Stimulated activated CD8-positive, alpha-beta memory T cell treated with anti-CD3 and anti-CD28 coated beads, Interleukin-2, amount 100 ng/mL, for 1 hour (primary cell): ENCODE data around the gene KAZALD1.
"Not testable (repeated sequence)": the region's sequence is repeated elsewhere in the genome, so short reads cannot be mapped to it uniquely, and the experiment has no call there.

Experiments used
- DNase-seq, 2 donors: peaks; one replicate each; pipeline ENCODE4 v3.0.0-alpha.2; 2020; ENCODE audit warnings: low read depth in 2 of 2

Gene KAZALD1

GRCh38 chr10:101030496-101031127, 31.2 kb upstream of the KAZALD1 start:
- no peak for DNase-seq

GRCh38 chr10:101031128-101031795, 30.5 kb upstream of the KAZALD1 start, which contains the start of the genes PDZD7 and SFXN3:
PDZD7 (minus strand) TSS chr10:101031129; CDS start chr10:101030219, 910 bp downstream.
SFXN3 (plus strand) TSS chr10:101031234; CDS start chr10:101034695, 3,461 bp downstream.
- peak; percentile 89 to 95 for DNase-seq

DNA sequence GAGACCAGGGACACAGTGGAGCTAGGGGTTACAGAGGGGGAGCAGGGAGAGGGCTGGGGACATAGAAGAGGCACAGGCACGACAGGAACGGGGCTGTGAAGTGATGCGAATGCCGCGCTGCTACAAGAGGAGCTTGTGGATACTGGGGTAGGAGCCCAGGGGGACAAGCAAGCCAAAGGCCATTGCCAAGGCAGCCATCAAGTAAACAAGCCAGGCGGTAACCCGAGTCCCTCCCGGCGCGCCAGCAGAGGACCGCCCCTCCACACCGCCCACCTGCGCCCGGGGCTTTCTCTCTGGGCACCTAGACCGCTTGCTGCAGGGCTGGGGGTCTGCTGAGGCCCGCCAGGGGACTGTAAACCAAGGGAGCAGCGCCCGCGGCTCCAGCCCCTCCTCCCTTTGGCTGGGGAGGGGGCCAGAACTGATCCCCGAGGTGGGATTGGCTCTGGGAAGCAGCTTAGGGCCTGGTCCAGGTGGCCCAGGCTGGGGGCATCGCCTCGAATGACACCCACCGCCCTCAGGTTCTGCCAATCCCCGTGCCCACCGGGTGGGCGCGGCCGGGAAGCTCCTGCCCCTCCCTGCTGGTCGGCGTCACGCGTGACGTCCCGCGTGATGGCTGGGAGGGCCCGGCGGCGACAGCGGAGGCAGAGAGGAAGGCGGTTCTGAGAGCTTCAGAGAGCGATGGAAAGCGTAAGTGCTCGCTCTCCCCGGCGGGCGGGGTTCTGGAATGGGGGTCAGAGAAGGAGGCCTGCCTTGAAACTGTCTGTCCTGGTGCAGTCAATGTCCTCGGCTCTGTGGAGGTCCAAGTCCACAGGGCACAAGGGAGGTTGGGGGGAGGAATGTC, 29.8 kb upstream of the KAZALD1 start:
- peak; percentile 52 to 65 for DNase-seq

GRCh38 chr10:101032637-101033224, 29.1 kb upstream of the KAZALD1 start:
- DNase-seq: peak; percentile 39 to 45

GRCh38 chr10:101033276-101033675, 28.5 kb upstream of the KAZALD1 start:
- no peak for DNase-seq

- DNase-seq: not testable (repeated sequence)
Observed at GRCh38 chr10:101034404-101034803, 27.4 kb upstream of the KAZALD1 start.

DNA sequence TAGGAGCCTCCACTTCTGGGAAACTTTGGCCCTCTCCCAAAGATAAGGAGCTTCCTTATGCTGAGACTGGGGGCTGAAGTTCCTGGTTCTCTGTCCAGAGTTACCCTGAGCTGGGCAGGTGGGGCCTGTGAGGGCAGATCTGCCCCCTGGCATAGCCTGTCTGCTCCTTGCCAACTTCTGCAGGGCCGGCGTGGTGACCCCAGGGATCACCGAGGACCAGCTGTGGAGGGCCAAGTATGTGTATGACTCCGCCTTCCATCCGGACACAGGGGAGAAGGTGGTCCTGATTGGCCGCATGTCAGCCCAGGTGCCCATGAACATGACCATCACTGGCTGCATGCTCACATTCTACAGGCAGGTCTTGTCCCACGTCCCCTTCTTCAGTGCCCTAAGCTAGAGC, 26.5 kb upstream of the KAZALD1 start:
- DNase-seq: no peak

GRCh38 chr10:101035916-101036702, 25.7 kb upstream of the KAZALD1 start:
- DNase-seq: no peak

DNA sequence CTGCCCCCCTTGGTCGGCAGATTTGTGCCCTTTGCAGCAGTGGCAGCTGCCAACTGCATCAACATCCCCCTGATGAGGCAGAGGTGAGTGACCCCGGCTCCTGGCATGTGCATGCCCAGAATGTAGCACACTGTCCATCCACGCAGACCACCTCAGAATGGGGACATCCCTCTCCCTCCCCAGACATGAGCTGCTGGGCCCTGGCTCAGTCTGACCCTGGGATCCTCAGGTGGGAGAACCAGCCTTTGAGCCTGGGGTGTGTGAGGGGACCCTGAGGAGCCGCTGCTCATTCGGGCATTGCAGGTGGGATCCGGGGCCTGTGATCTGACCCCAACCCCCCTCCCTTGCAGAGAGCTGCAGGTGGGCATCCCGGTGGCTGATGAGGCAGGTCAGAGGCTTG, 25.1 kb upstream of the KAZALD1 start:
- no peak for DNase-seq

DNA sequence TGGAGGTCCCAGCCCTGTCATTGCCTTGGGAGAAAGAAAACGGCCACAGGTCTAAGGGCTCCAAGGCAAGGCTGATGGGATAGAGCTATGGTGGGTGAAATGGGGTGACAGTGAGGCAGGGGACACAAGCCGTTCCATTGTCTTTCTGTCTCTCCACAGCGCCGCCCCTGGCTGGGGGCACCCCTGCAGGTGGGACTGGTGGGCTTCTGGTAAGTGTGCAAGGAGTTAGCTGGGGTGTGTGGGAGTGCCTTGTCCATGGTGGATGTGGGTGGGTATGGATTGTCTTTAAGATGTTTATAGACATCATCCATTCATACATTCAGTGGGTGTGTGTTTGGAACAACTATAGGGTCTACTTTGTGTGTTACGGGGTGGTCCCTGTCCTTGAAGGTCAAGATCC, 23.3 kb upstream of the KAZALD1 start:
- DNase-seq: no peak

GRCh38 chr10:101040061-101040460, 21.7 kb upstream of the KAZALD1 start:
- DNase-seq: no peak

GRCh38 chr10:101040851-101041250, 20.9 kb upstream of the KAZALD1 start:
- DNase-seq: no peak

DNA sequence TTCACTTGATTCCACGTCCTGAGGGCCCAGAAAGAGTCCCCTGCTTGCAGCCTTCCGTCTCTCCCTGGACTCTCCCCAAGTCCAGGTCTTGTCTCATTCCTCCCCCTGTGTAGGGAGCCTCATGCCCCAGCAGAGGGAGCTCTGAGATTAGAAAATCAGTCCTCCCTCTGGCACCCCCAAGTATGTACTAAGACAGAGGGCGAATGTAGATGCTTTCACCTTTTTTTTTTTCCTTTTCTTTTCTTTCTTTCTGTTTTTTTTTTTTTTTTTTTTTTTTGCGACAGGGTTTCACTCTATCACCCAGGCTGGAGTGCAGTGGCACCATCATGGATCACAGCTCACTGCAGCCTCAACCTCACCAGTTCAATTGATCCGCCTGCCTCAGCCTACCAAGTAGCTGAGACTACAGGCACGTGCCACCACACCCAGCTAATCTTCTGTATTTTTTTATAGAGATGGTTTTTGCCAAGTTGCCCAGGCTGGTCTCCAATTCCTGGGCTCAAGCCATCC, 20.5 kb upstream of the KAZALD1 start:
- peak; percentile 51 to 55 for DNase-seq

DNA sequence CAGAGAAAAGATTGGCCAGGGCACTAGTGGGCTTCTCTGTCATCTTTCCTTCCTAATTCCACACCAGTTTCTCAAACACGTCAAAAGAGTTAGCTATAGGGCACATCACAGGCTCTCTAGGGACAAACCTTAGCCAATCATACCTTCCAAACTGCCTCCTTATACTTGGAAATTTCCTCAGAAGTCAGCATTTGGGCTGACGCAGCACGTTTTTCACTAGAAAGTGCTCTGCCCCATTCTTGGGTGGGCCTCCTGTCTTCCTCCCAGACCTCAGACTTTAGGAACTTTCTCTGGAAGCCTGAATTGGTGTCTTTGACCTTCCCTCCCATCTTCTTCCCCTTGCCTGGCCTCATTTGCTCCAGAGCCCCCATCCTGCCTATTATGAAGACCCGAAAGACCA, 19.7 kb upstream of the KAZALD1 start:
- DNase-seq: no peak

DNA sequence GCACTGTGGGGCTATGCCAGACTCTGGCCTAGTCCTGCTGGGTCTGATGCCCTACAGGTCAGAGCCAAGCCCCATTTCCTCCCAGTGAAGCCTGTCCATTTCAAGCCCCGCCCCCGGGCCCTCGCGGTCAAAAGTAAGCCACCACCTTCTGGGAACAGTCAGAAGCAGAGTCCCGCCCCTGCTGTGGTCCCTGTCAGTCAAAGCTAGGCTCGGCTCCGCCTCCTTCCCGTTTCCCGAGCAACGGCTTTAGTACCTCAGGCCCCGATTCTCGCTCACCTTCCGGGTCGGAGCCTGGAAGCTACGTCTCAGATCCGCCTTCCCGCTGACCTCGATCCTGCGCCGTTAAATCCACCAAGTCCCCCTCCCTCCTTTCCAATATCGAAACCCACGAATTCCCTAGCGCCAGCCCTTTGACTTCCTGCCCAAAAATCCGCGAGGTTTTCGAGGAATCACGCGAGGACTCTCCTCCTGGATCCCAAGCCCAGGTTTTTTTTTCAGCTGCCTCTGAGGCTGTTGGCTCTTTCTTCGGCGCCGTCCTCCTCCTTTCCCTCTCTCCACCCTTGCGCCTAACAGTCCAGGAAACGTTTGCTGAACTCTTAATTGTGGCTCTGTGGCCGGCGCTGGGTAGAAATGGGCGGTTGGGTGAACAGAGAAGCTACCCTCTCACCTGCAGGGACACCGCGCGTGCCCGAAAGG, 19.0 kb upstream of the KAZALD1 start:
- peak; percentile 66 to 73 for DNase-seq

DNA sequence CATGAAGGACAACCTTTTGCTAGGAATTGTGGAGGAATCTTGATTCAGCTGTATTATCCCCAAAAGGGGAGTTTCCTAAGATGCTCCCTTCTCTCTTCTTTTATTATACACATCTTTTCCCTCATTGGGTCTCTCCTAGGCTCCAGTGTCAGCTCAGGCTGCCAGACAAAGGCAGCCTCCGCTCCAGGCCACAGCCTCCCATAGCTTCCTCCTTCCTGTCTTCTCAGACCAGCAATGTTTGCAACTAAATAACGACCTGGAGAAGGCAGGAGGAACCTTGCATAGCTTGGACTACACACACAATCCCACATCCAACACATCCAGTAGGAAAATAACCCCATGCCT, 18.5 kb upstream of the KAZALD1 start:
- DNase-seq: no peak

DNA sequence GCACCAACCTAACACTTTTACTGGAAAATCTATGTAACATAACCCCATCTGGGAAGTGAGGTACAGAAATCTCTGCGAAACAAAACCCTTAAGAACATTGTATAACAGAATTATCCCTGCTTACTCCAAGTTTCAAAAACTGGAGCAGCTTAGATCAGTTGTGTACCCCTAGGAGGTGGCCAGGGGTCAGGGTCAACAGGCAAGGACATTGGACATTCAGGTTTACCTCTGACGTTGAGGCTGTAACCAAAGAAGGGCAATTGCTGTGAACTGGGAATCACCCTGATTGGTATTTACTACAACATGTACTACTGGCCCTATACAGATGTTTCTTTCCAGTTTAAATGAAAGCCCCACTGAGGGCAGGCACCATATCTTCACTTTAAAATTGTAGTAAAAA, 17.7 kb upstream of the KAZALD1 start:
- DNase-seq: no peak

GRCh38 chr10:101046332-101047238, 15.2 kb upstream of the KAZALD1 start:
- DNase-seq: no peak

GRCh38 chr10:101047268-101047667, 14.5 kb upstream of the KAZALD1 start:
- no peak for DNase-seq
